ENCODE measurements around the gene RBMS3.
A peak's percentile ranks its signal among the peaks of the same experiment; 100 is the strongest.
"Not testable (repeated sequence)": the region's sequence is repeated elsewhere in the genome, so short reads cannot be mapped to it uniquely, and the experiment has no call there.

Gene RBMS3

DNA sequence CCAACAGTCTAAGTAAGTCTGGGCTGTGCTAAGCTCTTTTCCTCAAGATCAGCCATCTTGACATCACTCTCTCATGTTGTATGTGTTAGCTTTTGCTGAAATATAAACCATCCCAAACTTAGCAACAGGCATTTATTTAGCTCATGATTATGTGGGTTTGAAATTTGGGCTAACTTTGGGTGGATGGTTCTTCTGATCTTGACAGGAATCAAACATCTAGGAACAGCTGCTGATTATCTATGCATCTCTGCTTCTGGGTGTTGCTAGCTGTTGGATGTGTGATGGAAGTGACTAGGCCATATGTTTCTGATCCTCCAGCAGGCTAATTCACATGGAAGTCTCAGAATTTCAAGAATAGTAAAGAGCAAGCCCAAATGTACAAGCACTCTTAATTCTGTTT, 710.3 kb downstream of the RBMS3 start:
- no peak for DNase-seq

DNA sequence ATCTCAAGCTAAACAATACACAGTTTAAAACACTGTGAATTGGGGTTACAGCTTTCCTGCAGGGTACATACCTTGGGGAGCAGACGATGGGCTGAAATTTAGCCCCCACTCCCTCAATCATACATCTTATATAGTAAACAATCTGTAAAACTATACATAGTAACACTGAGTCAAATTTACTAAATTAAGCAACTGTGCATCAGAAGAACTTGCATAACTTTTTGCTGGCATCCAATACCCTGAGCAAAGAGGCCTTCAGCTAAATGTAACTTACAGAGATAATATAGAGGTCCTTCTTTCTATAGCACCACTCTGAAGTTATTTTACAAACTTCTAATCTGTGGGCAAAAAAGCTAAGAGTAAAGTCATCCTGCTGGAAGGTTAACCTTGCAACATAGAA, 721.9 kb downstream of the RBMS3 start:
- no peak for DNase-seq

DNA sequence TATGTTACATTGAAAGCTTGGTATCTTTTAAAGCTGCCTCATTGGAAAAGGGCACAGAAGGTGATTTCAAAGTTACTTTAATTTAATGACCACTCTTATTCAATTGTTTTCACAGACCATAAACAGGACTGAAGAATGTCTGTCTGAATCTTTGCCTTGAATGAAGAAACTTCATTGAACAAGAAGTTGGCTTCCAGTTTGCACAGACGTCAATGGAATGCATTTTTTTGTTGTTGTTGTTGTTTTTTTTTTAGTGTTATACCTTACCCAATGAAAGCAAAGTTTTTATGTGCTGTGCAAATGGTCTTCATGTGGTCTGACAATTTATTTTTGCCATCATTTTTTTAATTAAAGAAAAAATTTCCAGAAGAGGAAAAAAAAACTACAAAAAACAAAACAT, 722.9 kb downstream of the RBMS3 start:
- no peak for DNase-seq

DNA sequence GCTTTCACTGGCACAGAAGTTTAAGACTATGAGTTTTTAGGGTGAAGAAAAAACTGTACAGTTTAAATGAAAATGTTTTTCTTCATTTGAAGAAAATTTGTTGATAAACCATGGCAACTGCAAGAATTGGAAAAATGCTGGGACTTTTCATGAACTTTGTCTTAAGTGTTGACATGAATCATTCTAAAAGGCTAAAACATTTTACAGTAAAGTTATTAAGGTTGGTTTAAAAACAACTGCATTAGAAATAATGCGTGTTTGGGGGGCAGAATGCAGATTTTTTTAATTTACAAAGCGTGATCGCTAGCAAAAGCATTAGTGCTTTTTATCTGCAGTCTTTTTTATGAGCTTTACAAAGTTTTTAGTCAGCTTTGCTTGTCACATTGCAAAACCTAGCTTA, 723.6 kb downstream of the RBMS3 start:
- no peak for DNase-seq

DNA sequence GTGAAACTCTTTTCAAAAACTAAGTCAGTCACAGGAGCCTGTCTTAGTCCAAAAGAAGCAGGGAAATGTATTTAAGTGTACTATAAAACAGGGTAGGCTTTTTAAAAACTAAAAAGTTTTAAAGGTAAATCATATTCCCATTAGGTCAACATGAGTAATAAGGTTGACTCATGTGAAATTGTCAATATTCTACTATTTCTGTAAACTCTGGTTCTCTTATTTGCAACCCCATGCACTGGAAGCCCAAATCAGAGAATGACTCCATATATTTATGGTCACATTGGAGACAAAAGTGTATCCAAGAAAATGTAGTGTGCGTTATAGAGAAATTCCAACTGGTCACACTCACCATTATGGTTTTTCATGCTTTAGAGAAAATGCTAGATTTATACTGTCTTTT, 725.2 kb downstream of the RBMS3 start:
- DNase-seq, result no peak

DNA sequence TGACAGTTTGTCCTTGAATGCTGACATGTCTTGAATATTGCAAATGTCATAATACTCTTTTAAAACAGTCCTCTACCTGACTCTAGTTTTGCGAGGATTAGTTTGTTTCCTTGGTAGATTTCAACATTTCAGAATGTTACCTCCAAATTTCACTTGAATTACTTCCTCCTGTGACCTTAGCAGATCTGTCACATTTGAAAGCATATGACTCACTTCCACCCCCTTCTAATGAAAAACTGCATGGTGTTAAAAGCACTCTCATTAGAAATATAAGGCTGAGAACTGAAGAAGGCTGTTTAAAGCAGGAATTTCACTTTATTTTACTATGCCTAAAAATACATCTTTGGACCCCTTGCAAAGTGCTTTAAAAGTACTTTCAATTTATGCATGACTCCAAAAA, 726.8 kb downstream of the RBMS3 start:
- no peak for DNase-seq

DNA sequence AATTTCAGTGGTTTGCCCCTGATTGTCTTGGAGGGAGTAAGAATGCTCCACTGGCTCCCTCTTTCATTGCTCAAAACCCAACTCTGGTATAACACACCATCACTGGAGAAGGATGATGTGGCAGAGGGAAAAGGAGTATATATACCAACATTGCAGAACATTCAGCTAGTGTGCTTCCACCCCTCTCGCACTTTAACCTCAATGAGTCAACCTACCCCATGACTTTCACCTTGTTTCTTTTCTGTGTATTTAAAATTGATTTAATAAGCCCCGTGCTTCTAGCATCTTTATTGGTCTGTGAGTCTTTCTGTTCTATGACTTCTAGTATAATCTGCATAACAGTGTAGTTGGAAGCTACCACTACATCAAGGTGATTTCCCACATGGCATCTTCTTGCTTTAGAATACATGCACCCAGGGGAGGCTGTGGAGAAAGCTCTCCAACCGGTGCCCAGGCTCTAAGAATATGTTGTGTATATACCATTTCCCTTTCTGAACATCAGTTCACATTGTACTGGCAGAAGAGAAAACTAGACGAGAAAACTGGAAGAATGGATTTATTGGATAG, 730.4 kb downstream of the RBMS3 start:
- no peak for DNase-seq

DNA sequence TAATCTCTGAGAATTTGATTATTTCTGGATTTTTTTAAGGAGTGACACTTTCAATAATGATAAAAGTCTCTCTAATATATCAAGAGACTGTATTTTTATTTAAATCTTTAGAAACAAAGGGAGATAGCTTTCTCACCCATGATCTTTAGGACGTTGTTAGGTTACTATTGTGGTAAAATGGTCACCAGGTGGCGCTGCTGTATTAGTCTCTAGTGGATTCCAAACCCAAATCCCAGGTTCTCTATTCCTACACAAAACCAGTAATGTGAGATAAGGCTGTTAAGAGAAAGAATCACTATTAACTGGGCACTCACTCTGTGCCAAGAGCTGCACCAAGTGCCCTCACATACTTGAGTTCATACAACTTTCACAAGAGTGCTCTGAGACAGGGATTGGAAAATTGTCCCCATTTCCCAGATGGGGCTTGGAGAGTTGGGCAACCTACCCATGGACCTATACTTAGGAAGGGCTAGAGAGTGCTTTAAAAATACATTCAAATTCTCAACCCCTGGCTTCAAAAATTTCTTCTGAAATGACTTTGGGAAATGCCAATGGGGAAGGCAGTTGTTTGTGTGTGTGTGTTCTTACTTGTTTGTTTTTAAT, 732.2 kb downstream of the RBMS3 start:
- peak; percentile 51 to 53 for DNase-seq

DNA sequence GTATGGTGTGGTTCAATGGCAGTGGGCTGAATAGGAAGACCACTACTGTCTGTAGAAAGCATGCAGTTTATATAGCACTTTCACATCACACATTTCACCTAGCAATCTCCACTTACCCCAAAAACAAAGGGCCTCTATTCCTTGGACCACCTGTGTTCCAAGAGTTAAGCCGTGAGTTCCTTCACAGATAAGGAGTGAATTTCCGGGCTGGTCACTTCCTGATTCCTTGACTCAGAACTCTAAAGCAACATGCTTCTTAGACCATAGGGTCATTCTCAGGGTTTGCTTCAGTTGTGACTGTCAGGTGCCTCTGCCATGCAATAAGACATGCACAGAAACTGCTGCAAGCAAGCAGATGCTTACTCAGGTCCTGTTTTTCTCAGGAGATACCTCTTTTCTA, 737.0 kb downstream of the RBMS3 start:
- no peak for DNase-seq

DNA sequence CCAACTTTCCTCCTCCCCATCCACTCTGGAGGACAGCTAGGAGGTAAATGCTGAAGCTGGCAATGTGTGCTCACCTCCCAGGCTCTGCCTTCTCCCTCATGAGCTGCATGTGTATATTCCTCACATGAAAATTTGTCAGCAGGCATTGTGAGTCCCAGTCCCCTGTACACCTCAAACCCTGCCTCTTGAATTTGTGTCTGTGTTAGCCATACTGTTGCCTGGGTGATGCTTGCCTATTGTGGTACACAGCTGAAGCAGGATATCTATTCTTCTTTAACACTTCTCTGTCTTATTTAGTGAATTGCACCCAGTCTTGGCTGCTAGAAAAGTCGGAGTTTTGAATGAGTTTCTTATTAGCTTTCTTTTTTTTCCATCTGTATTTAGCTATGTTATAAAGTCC, 739.5 kb downstream of the RBMS3 start:
- no peak for DNase-seq

DNA sequence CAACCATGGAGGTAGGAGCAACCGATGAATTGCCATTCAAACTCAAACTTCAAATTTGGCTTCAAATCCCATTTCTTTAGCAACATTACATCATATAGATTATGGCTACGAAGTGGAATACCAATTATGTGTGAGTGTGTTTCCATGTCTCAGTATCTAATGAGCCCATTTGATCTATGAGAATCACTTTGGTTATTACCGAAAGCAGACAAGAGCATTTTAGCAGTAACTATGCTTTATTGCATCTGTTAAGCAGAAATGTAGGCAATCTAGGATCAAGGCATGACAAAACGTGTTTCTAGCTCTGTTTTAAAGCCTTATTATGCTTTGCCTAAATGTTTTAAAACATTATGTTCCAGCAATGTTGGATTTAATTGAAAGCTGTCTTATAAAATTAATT, 743.6 kb downstream of the RBMS3 start:
- no peak for DNase-seq

DNA sequence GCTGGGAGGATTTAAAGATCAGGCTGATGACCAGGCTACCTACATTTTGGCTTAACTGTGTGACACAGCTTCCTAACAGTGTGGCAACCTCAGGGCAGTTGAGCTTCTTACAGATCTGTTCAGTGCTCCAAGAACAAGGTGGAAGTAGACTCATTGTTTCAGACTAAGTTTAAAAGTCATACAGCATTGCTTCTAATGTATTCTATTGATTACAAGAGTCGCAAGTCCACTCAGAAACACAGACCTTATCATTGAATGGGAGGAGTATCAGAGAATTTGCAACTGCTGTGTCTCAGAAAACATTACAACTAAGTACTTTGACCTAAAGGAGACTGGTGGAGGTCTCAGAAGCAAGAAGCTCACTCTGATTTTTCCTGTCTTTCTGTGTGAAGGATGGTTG, 746.0 kb downstream of the RBMS3 start:
- DNase-seq, result no peak

DNA sequence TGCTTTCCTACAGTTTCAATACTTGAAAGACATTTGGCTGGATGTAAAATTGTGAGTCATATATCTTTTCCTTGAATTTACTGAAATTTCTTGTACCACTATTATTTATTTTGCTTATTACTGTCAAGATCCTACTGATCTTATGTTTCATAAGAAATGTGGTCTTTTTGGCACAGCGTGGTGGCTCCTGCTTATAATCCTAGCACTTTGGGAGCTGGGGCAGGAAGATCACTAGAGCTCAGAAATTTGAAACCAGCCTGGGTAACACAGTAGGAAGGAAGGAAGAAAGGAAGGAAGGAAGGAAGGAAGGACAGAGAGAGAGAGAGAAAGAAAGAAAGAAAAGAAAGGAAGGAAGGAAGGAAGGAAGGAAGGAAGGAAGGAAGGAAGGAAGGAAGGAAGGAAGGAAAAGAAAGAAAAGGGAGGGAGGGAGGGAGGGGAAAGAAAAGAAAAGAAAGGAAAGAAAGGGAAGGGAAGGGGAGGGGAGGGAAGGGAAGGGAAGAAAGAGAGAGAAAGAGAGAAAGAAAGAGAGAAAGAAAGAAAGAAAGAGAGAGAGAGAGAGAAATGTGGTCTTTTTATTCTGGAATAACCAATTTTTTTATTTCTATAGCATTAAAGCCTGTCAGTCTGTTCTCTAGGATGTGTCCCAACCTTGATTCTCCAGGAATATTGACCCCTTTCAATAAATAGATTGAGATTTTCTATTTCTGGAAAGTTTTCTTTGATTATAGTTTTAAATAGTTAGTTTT, 753.5 kb downstream of the RBMS3 start:
- no peak for DNase-seq

DNA sequence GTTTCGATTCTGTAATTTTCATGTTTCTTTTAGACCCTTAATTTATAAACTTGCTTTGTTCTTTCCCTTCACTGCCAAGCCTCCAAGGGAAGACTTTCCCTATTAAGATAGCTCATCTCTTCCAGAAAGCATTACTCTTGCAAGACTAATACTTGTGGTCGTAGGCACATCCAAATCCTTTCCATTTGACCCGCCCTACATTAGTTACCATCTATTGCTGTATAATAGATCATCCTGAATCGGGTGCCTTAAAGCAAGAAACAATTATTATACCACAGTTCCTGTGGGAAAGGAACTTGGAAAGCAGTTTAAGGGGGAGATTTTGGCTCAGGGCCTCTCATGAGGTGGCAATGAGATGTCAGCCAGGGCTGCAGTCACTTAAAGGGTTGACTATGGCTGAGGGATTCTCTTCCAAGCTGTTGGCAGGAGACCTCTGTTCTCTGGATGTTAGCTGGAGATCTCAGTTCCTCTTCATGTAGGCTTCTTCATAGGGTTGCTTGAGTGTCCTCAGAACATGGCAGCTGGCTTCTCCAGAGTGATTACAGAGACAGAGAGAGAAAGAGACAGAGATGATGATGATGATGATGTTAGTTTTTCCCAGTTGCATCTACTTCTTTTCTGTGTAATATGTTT, 755.2 kb downstream of the RBMS3 start:
- DNase-seq, result no peak

DNA sequence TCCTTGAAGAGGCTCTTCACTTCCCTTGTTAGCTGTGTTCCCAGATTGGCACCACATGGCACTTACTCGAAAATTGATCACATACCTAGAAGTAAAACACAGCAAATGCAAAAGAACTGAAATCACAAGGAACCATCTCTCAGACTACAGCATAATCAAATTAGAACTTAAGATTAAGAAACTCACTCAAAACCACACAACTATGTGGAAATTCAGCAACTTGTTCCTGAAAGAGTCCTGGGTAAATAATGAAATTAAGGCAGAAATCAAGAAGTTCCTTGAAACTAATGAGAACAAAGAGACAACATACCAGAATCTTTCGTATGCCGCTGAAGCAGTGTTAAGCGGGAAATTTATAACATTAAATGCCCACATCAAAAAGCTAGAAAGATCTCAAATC, 759.3 kb downstream of the RBMS3 start:
- no peak for DNase-seq

DNA sequence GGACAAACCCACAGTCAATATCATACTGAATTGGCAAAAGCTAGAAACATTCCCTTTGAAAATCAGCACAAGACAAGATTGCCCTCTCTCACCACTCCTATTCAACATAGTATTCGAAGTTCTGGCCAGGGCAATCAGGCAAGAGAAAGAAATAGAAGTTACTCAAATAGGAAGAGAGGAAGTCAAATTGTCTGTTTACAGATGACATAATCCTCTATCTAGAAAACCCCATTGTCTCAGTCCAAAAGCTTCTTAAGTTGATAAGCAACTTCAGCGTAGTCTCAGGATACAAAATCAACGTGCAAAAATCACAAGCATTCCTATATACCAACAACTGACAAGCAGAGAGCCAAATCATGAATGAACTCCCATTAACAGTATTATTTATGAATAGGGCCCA, 760.6 kb downstream of the RBMS3 start:
- not testable (repeated sequence) for DNase-seq

DNA sequence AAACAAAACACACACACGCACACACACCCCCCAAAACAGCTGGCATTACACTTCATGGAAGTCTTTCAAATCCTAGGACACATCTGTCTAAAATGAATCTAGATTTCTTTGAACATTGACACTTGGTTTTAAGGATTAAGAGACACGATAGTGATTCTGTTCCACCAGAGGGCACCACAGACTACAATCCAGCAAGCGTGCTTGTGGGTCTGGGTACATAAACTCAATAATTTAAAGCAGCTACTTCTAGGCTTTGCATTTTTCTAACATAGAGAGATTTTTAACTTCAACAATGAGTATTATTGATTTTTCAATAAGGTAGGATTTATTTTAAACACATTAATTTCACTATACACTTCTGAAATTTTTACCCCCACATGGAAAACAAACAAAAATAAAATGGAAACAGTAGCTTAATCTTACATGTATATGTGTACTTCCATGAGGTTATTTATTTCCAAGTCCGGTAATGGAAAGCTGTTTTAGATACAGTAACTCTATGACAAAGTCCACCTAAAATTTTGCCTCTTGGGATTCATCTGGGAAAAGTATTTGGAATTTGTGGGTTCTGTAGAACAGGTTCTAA, 761.5 kb downstream of the RBMS3 start:
- peak; percentile 38 to 55 for DNase-seq

DNA sequence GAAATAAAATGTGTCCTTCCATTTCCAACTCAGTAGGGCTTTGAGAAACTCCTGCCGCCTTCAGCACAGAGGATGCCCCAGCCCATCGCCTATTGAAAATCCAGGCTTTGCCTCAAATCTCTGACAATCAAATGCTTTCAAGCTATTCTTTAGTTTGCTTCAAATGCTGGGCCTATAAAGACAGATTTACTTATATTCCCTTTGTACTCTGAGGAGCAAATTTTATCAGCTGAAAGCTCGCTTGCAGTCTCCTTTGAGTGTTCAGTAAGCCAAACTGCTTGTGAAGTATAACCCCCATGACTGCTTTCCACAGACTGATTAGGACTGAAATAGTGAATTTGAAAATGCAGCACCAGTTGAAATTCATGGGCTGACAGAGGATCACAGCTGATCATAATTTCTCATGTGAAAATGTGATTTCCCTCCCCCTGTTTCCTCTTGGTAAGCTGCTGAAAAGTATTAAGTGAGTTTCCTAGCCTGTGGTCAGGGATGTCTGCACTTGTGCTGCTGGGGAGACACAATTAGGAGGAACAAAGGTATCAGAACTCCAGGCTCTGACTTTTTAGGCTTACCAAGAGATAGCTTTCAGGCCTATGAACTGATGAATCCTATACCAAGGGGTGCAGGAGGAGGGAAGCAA, 762.2 kb downstream of the RBMS3 start:
- no peak for DNase-seq

DNA sequence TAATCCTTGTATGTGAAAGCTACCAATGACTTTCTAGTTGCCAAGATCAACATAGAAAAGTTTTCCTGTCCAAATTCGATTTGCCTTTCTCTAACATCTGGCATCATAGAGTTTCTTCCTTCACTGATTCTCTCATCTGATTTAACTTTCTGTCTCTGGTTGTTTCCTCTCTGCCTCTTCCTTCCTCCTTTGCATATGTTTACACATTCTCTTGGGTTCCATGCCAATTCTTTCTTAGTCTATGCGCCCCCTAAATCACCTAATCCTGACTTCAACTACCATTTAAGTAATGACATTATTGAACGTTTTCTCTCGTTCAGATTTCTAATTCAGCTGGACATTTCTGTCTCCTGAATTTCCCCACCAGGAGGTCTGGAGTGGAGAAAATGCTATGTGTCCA, 763.6 kb downstream of the RBMS3 start:
- DNase-seq, result no peak

DNA sequence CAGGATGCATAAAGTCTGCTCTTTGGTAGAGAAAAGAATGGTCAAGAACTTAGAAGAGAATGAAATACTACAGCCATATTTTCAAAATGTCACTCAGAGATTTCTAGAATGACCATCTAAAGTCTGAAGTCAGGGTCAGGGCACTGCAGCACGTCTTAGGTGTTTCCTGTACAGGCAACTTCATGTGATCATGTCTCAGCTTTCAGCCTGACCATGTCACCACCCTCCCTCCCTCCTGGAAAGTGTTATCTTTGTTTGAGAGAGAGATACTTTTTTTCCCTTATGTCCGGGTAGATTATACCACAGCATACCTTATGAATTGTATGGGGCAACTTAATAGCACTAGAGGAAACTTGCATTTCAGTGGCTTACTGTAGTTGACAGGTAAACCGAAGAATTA, 767.6 kb downstream of the RBMS3 start:
- no peak for DNase-seq

DNA sequence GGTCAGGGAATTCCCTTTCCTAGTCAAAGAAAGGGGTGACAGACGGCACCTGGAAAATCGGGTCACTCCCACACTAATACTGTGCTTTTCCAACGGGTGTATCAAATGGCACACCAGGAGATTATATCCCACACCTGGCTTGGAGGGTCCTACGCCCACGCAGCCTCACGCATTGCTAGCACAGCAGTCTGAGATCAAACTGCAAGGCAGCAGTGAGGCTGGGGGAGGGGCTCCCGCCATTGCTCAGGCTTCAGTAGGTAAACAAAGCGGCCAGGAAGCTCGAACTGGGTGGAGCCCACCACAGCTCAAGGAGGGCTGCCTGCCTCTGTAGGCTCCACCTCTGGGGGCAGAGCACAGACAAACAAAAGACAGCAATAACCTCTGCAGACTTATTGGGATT, 769.2 kb downstream of the RBMS3 start:
- not testable (repeated sequence) for DNase-seq

DNA sequence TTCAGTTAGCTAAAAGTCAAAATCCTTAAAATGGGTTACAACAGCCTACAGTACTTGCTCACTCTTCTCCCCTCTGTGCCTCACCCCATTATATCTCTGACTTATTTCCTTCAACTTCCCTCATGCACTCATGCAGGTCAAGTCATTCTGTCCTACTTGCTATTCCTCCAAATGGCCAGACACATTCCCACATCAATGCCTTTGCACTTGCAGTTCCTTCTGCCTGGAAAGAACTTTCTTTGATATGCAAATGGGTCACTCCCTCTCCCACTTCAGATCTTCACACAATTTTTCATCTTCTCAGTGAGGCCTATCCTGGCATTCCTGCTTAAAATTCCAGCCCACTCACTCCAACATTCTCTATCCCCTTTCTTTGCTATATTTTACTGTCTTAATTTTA, 778.4 kb downstream of the RBMS3 start:
- DNase-seq, result no peak

Data from activated T-cell treated with anti-CD3 and anti-CD28 coated beads, Interleukin-2, amount 50 U/mL, for 48 hours (primary cell).